DND-41 (cell line): ENCODE measurements around the gene ADARB2.

Source experiments
- CTCF ChIP-seq: IDR thresholded peaks from 2 replicates; pipeline ENCODE4 v1.5.1; 2012; ENCODE audit warnings: borderline replicate concordance, low read length, moderate library complexity, mild to moderate bottlenecking; ENCODE audit not compliant: poor library complexity, severe bottlenecking; ENCODE audit errors: extremely low read depth
- EZH2 ChIP-seq: IDR thresholded peaks from 3 replicates; pipeline ENCODE4 v1.6.1; 2012; ENCODE audit warnings: borderline replicate concordance, low read depth, mild to moderate bottlenecking, moderate library complexity, low read length, inconsistent platforms; ENCODE audit not compliant: severe bottlenecking

GRCh38 chr10:1324903-1325302, 412.4 kb downstream of the ADARB2 start:
- TF ChIP-seq CTCF = no peak
- no peak for TF ChIP-seq EZH2
